ENCODE data around the gene RAB4A. TPM values are rescaled to one million over a fixed set of nuclear protein-coding genes. Genes with fewer than 3 reads are reported as not detected.

RAB4A gene
- total and polyA plus RNA-seq, 2 of the 13 experiments (the other 11 are each of a cell fraction or from before 2014, with no cell fraction given) = 56.0 to 80.1 TPM

DNA sequence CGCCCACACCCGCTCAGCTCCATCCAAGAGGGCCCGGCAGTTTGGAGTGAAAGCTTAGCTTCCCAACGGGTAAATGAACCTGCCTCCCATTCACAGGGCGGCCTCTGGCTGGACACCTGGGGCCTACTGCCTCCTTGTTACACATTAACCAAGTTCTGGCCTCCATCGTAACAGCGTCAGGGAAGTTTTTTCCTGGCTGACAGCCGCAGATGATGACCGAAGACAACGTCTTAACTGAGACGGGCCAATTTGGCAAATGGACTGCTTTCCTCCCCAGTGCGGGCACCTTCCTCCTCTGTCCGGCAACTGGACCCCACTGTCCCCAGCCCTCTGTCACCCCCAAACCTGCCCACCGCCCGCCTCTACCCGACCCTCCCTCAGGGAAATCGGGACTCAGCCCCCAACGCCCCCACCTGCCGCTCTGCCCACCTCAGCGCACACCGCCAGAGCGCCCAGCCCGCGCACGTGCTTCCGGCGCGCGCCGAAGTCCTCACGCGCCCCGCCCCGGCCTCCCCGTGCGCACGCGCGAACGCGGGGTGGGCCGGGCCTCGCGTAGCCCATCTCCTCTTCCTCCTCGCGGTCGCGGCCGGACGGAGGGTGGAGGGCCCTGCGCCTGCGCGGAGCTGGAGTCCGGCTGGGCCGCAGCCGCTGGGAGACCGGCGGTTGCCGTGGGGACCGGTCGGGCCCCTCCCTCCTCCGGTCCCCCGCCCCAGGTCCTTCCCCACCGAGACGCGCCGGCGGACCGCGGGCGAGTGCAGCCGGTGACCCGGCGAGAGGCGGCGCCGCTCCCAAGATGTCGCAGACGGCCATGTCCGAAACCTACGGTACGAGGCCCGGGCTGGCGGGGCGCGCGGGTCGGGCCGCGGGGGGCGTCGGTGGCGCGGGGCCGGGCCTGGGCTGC is at the start of gene RAB4A (continued):
- TF ChIP-seq, protein P1, sequence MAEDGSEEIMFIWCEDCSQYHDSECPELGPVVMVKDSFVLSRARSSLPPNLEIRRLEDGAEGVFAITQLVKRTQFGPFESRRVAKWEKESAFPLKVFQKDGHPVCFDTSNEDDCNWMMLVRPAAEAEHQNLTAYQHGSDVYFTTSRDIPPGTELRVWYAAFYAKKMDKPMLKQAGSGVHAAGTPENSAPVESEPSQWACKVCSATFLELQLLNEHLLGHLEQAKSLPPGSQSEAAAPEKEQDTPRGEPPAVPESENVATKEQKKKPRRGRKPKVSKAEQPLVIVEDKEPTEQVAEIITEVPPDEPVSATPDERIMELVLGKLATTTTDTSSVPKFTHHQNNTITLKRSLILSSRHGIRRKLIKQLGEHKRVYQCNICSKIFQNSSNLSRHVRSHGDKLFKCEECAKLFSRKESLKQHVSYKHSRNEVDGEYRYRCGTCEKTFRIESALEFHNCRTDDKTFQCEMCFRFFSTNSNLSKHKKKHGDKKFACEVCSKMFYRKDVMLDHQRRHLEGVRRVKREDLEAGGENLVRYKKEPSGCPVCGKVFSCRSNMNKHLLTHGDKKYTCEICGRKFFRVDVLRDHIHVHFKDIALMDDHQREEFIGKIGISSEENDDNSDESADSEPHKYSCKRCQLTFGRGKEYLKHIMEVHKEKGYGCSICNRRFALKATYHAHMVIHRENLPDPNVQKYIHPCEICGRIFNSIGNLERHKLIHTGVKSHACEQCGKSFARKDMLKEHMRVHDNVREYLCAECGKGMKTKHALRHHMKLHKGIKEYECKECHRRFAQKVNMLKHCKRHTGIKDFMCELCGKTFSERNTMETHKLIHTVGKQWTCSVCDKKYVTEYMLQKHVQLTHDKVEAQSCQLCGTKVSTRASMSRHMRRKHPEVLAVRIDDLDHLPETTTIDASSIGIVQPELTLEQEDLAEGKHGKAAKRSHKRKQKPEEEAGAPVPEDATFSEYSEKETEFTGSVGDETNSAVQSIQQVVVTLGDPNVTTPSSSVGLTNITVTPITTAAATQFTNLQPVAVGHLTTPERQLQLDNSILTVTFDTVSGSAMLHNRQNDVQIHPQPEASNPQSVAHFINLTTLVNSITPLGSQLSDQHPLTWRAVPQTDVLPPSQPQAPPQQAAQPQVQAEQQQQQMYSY (CRISPR knock-in tag; IDR thresholded peaks at IDR 0.05) = peak; percentile 12; the same call in 1 of the 2 replicates
- TF ChIP-seq SAFB2 (CRISPR knock-in tag; IDR thresholded peaks at IDR 0.05; ENCODE audit: borderline replicate concordance, low read depth) (peak; percentile 96), BRD4 (CRISPR knock-in tag; IDR thresholded peaks at IDR 0.05) (no peak), SRSF1 (optimal IDR thresholded peaks at IDR 0.05; ENCODE audit: low read depth, low read length) (no peak), SNRNP70 (IDR thresholded peaks at IDR 0.05; ENCODE audit: low read depth, low read length) (no peak), PPARG (CRISPR knock-in tag; conservative IDR thresholded peaks at IDR 0.05) (peak; percentile 50), KLF6 (CRISPR knock-in tag; IDR thresholded peaks at IDR 0.05) (peak; percentile 94), TBL1XR1 (IDR thresholded peaks at IDR 0.05; ENCODE audit: borderline replicate concordance, low read length, partially characterized antibody) (no peak), IKZF1 (IDR thresholded peaks at IDR 0.05) (no peak), ZNF710 (CRISPR knock-in tag; IDR thresholded peaks at IDR 0.05; ENCODE audit: borderline replicate concordance) (no peak), SOX6 (IDR thresholded peaks at IDR 0.05) (no peak), SOX6 (CRISPR knock-in tag; IDR thresholded peaks at IDR 0.05) (peak; percentile 76), JDP2 (CRISPR knock-in tag; IDR thresholded peaks at IDR 0.05; ENCODE audit: borderline replicate concordance) (peak; percentile 49; the same call in 1 of the 2 replicates), CBX5 (CRISPR knock-in tag; IDR thresholded peaks at IDR 0.05; ENCODE audit: borderline replicate concordance) (peak; percentile 34; the same call in 1 of the 2 replicates), TAF15 (IDR thresholded peaks at IDR 0.05; ENCODE audit: low read depth, low read length, poor library complexity, severe bottlenecking) (peak; percentile 82), SMAD3 (CRISPR knock-in tag; IDR thresholded peaks at IDR 0.05) (no peak), PHF20 (CRISPR knock-in tag; IDR thresholded peaks at IDR 0.05) (peak; percentile 64), ATAD3A (CRISPR knock-in tag; IDR thresholded peaks at IDR 0.05) (no peak), ZFY (CRISPR knock-in tag; IDR thresholded peaks at IDR 0.05) (peak; percentile 91), SOX13 (IDR thresholded peaks at IDR 0.05) (no peak), SOX13 (CRISPR knock-in tag; conservative IDR thresholded peaks at IDR 0.05 in 1 of 2, IDR thresholded peaks at IDR 0.05 in 1 of 2) (peak in 1 of 2 experiments; percentile 4; a peak in 1 of 4 replicates), KLF13 (CRISPR knock-in tag; IDR thresholded peaks at IDR 0.05) (peak; percentile 20; the same call in 1 of the 2 replicates)
- TF ChIP-seq, protein P2, sequence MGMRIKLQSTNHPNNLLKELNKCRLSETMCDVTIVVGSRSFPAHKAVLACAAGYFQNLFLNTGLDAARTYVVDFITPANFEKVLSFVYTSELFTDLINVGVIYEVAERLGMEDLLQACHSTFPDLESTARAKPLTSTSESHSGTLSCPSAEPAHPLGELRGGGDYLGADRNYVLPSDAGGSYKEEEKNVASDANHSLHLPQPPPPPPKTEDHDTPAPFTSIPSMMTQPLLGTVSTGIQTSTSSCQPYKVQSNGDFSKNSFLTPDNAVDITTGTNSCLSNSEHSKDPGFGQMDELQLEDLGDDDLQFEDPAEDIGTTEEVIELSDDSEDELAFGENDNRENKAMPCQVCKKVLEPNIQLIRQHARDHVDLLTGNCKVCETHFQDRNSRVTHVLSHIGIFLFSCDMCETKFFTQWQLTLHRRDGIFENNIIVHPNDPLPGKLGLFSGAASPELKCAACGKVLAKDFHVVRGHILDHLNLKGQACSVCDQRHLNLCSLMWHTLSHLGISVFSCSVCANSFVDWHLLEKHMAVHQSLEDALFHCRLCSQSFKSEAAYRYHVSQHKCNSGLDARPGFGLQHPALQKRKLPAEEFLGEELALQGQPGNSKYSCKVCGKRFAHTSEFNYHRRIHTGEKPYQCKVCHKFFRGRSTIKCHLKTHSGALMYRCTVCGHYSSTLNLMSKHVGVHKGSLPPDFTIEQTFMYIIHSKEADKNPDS (CRISPR knock-in tag; IDR thresholded peaks at IDR 0.05) = no peak

All from HepG2 (cell line).